Middle frontal gyrus (tissue), 1 donor: ENCODE data around the gene FUT2.
"Not testable (repeated sequence)": the region's sequence is repeated elsewhere in the genome, so short reads cannot be mapped to it uniquely, and the experiment has no call there.

ENCODE experiments used
- DNase-seq: peaks from one replicate; pipeline ENCODE4 v3.0.0-alpha.2; 2015; ENCODE audit warnings: low spot score; ENCODE audit errors: extremely low spot score

The FUT2 gene

GRCh38 chr19:48695743-48696352 lies at the start of gene FUT2:
Gene FUT2 (plus strand): TSS chr19:48695971. CDS start chr19:48702957, 6,986 bp downstream.
- no peak for DNase-seq

GRCh38 chr19:48646001-48646721 lies 49.6 kb upstream of the FUT2 start, which contains the start of gene CA11:
Gene CA11 (minus strand): TSS chr19:48646187. CDS start chr19:48645632, 555 bp downstream.
- DNase-seq, result peak; percentile 80

- no peak for DNase-seq
Observed at GRCh38 chr19:48646722-48647216, 49.0 kb upstream of the FUT2 start.

- no peak for DNase-seq
Observed at GRCh38 chr19:48648134-48648533, 47.6 kb upstream of the FUT2 start.

GRCh38 chr19:48650974-48651682 lies 44.6 kb upstream of the FUT2 start:
- no peak for DNase-seq

GRCh38 chr19:48651683-48652048 lies 44.1 kb upstream of the FUT2 start:
- no peak for DNase-seq

GRCh38 chr19:48654299-48655059 lies 41.3 kb upstream of the FUT2 start:
- no peak for DNase-seq

- no peak for DNase-seq
Observed at GRCh38 chr19:48656840-48657474, 38.8 kb upstream of the FUT2 start.

GRCh38 chr19:48657828-48658227 lies 37.9 kb upstream of the FUT2 start:
- DNase-seq, result not testable (repeated sequence)

- no peak for DNase-seq
Observed at GRCh38 chr19:48658483-48658882, 37.3 kb upstream of the FUT2 start.

- no peak for DNase-seq
Observed at GRCh38 chr19:48659768-48660167, 36.0 kb upstream of the FUT2 start.

GRCh38 chr19:48660852-48661710 lies 34.7 kb upstream of the FUT2 start:
- DNase-seq, result peak; percentile 55

GRCh38 chr19:48661711-48662090 lies 34.1 kb upstream of the FUT2 start:
- no peak for DNase-seq

- no peak for DNase-seq
Observed at GRCh38 chr19:48663667-48664066, 32.1 kb upstream of the FUT2 start.

- DNase-seq, result no peak
Observed at GRCh38 chr19:48664476-48664875, 31.3 kb upstream of the FUT2 start.

- no peak for DNase-seq
Observed at GRCh38 chr19:48665786-48666185, 30.0 kb upstream of the FUT2 start.

- no peak for DNase-seq
Observed at GRCh38 chr19:48668332-48668731, 27.4 kb upstream of the FUT2 start.

GRCh38 chr19:48668761-48669160 lies 27.0 kb upstream of the FUT2 start:
- DNase-seq, result no peak

- no peak for DNase-seq
Observed at GRCh38 chr19:48669903-48670668, 25.7 kb upstream of the FUT2 start.
